HG03025 (cell line): ENCODE measurements around the gene RASD2.

Source experiments
- ATAC-seq: cut with Tn5 transposase; IDR thresholded peaks from one replicate; pipeline ENCODE4 v1.9.1; 2021; ENCODE audit warnings: mild to moderate bottlenecking, moderate library complexity; ENCODE audit not compliant: unreplicated experiment, low FRiP score

Gene RASD2

DNA sequence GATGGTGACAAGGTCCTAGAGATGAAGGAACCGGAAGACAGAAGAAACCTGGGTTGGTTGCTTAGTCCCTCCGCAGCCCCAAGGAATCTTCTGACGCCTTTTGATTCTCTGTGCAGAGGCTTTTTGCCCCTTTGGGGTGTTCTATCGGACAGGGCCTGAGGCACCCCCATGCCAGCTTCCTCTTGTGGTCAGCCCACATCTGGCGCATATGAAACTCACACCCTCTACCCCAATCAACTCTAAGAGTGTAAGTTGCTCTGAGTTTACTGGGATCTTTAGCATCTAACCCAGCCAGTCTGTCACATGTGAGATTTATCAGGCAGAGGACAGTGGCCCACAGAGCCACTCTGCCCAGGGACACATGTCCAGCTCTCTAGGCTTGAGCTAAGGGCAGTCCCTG lies 17.4 kb downstream of the RASD2 start:
- ATAC-seq = no peak

DNA sequence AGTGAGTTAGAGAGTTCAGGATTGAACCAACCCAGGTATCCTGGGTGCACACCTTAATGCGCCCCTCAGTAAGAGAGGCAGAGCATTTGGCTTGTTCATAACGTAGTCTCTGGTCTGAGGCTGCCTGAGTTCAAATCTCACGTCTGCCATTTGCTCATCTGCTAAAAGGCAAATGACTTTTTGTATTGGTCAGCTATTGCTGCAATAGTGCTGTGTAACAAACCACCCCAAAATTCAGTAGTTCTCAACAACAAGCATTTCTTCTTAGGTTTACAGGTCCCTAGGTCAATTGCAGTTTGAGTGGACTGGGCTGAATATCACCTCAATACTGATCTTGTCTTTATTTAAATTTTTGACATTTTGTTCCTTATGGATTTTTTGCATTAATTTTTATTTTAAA lies 18.1 kb downstream of the RASD2 start:
- ATAC-seq = no peak

DNA sequence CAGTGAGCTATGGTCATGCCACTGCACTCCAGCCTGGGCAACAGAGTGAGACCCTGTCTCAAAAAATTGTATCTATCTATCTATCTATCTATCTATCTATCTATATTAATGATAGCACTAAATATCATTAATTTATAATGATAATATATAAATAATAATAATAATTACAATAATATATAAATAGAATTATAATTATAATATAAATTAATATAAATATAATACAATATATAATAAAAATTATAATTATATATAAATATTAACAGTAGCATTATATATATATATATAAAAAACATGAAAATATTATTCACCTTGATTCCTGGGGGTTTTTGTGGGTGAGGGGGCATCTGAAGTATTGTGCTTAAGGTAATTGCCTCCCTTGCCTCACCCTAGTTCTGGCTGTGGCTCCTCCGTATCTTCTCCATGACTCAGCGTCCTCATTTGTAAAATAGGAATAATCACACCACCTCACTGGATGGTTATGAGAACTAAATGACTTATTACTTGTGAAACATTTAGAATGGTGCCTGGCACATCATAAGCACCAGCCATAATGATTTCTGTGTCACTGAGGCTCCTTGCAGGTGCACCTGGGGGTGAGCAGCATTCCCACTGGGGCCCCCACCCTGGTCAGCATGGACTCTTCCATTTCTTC lies 18.8 kb downstream of the RASD2 start:
- no peak for ATAC-seq

DNA sequence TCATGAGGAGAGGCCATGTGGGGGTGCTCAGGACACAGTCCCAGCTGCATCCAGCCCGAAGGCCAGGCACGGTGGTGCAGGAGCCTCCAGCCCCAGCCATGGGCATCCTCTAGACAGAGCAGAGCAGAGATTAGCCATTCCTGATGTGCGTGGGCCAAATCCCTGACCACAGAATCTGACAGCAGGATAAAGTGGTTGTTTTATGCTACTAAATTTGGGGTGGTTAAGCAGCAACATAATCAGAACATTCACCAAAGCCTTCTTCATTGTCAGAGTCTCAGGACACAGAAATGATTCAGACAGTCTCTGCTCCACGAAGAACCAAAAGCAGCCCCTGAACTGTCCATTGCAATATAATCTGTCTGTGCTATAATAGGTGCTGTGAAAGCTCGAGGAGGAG lies 19.7 kb downstream of the RASD2 start:
- ATAC-seq = no peak

GRCh38 chr22:35560824-35561223 lies 20.2 kb downstream of the RASD2 start:
- no peak for ATAC-seq

GRCh38 chr22:35561796-35562526 lies 21.3 kb downstream of the RASD2 start:
- no peak for ATAC-seq

DNA sequence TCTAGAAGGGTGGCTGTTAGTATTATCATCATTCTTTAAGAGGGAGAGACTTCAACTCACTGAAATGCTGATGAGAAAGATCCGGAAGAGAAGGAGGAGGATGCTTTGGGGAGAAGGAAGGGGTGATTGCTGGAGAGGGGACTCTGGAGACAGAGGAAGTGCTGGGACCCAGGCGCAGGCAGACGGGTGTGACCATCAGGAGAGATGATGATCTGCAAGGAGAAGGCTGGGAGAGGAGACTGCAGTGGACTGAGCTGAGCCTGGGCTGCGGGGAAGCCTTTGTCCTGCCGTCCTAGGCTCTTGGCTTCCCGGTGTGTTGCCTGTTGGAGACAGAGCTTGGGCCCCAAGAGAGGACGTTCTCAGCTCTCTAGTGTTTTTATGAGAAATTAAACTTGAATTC lies 22.6 kb downstream of the RASD2 start:
- ATAC-seq = no peak

- ATAC-seq = no peak
Measured at GRCh38 chr22:35564975-35565867, 24.6 kb downstream of the RASD2 start.

DNA sequence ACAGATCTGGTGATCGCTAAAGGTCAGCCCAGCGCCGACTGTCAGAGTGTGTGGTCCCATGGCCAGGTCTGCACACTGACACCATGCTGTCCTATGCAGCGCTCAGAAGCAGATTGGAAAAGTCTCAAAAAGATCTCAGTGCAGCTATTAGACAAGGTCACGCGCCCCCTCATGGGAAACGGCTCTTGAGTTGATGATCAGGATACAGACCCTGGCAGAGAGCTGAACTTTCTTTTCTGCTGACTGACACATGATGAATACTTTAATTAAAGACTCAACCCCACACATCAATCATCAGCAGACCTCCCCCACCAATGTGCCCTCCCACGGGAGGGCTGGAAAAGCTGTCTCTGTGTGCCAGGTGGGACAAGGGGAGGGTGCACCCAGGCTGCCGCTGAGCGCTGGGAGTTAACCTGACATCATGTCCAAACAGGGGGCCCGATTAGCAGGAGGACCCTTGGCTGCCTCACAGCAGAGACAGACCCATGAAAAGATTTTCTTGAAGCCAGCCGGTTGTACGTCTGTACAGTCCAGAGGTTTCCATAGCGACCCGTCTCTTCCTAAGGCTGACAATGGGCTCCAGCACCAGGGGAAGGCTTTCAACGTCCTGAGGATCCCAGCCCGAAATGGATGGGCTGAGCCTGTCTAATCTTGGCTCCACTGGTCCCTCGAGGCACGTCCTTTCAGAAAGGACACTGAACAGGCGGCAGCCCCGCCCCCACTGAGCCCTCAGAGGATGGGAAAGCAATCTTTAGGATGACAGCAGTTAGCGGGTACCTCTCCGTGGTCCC lies 26.9 kb downstream of the RASD2 start:
- no peak for ATAC-seq

DNA sequence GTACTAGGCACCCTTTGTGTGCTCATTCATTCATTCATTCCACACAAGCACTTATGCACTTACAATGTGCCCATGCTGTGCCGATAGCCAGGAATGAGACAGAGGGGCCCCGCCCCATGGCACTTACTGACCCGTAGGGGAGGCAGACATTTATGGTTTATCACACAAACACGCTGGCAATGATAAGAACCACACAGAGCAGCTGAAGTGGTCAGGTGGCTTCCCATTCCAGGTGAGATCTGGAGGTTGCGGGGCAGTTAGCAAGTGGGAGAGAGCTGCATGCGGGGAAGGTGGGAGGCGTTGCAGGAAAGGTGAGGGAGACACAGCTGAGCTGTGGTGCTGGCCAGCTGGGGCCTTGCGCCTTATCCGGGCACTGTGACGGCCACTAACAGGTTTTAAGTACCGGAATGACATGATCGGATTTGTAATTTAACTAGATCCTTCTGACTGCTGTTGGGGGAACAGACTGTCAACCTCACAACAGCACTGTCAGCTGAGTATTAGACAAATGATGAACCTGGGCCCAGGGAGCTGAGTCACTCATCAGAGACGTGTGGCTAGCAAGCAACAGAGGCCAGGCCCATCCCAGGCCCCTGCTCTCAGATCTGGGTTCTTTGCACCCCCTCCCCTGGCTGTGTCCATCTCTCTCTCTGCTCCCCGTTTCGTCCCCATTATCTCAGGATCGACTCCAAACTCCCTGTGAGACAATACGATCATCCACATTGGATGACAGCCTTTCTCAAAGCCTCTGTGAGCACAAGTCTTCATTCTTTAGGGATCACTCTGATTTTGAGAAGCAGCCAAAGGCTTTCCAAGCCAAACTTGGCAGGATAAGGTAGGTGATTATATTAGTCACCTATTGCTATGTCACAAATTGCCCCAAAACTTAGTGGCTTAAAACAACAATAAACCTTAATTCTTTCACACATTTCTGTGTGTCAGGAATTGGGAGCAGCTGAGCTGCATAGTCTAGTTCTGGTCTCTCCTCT lies 28.4 kb downstream of the RASD2 start:
- ATAC-seq = no peak

DNA sequence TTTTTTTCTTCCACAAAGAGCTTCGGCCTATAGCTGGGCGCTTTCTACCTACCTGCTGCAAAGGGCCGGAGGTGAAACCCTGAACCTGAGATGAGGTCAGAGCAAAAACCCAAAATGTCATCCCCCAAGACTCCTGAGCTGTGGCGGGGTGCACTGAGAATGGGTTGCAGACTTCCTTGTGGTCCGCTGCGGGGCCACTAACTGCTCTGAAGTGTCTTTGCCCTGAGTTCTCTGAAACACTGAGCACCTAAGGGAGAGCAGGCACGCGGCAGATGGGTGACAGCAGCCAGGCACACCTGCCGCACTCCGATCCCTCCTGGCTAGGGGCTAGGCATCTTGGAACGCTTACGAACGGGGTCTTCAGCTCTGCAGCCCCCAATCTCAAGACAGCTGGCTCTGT lies 29.3 kb downstream of the RASD2 start:
- no peak for ATAC-seq

GRCh38 chr22:35570686-35571194 lies 30.1 kb downstream of the RASD2 start:
- no peak for ATAC-seq

DNA sequence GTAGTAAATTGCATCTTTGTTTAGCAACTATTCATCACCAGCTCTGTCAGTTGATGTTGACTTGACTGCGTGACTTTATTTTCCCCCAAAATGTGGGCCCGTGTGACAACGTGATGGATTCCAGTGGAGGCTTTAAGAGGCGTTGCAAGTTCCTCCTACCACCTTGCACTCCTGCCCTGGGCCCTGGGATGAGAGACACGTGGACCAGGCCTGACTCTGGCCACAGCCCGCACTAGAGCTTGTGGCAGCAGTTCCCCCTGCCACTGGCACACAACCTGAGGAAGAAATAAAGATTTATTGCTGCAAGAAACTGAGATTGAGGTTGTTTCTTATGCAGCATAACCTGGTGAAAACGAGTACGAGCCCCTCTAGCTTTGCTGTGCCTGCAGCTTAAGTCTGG lies 31.9 kb downstream of the RASD2 start:
- ATAC-seq = no peak

- ATAC-seq = no peak
Measured at GRCh38 chr22:35575116-35575748, 34.6 kb downstream of the RASD2 start.

DNA sequence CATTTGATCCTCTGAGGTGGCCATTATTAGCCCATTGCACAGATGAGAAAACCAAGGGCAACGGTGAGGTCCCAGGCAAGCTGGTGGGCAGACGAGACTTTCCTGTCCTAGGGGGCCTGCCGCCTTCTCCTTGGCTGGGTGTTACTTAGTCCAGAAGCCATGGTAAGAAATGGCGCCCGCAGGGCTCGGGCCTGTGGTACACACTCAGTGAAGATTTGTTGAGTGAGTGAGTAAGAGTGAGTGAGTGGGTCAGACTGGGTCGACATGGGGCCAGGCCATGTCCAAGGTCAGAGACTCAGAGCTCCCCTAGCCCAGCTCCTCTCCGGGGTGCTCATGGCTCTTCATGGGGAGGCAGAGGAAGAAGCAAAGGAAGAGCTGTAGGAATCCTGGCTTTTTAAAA lies 36.0 kb downstream of the RASD2 start:
- no peak for ATAC-seq

DNA sequence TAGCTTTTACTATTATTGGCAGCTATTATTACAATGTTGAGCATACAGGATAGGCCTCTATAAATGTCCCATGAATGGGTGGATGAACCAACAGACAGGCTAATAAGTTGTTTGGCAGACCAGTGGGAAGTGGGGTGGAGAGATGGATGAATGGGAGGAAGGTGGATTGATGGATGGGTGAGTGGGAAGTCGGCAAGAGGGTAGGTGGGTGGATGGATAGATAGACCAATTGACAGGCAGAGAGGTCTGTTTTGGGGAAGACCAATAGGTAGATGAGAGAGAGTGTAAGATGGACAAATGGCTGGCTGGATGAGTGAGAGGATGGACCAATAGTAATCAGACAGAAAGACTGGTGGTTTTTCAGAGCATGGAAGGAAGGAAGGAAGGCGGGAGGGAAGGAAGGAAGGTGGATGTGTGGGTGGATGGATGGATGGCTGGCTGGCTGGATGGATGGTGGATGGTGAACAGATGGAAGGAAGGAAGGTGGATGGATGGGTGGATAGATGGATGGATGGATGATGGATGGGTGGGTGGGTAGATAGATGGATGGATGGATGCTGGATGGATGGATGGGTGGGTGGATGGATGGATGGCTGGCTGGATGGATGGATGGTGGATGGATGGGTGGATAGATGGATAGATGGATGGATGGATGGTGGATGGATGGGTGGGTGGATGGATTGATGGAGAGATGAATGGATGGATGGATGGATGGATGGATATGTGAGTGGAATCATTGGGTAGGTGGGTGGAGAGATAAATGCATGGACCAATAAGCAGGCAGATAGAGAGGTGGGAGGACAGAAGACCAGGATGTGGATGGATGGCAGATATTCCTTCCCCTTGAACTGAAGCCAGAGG lies 37.4 kb downstream of the RASD2 start:
- no peak for ATAC-seq

DNA sequence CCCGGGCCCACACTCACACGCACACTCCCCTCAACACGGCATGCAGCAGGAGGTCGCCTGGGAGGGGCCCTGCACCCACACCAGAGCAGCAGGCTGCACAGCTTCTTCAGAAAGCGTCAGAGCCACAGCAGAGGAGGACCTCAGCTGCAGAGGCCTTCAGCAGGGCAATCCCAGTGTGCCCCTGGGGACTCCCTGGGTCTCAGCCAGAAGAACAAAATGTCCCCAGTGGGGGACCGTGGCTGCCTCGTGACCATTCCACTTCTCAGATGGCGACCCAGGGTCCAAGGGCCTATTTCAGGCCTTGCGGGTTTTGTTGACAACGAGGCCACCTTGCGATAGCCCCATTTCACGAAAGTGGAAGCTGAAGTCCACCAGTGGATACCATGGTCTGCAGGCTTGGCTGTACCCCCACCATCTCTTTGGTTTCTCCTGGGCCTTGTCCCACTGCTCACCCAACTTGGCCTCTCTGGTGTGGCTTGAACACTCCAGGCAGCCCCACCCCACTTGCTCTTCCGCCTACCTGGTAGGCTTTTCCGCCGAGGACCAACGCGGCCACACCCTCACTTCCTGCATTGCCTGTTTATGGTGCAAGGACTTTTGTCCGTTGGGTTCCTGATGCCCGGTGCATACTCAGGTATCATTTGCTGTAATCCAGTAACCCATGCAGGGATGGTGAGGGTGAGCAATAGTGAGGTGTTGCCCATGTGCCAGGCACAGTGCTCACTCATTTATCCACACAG lies 38.4 kb downstream of the RASD2 start:
- ATAC-seq = no peak
